ENCODE results near the gene SPAG9.
A peak's percentile ranks its signal among the peaks of the same experiment; 100 is the strongest.

SPAG9 gene

GRCh38 chr17:51153210-51154072 is 32.8 kb upstream of the SPAG9 start, which contains the start of gene NME1:
TSS of gene NME1 (plus strand) at chr17:51153559. CDS start at chr17:51155655, 2,096 bp downstream.
- peak; percentile 93 for TF ChIP-seq CTCF (IDR thresholded peaks at IDR 0.05; ENCODE audit: borderline replicate concordance, extremely low read depth, low read length, poor library complexity, severe bottlenecking)
- no peak for TF ChIP-seq EZH2 (IDR thresholded peaks at IDR 0.05; ENCODE audit: borderline replicate concordance, low read depth, low read length, severe bottlenecking)
- Histone ChIP-seq H3K9me3 (ENCODE audit: insufficient read depth, low read length, severe bottlenecking) (no peaks in the 10 kb centered on the region), H3K4me1 (ENCODE audit: insufficient read depth, low read length) (peaks cover 26% of the 10 kb centered on the region), H3K4me3 (ENCODE audit: low read depth in 1 of 2, low read length in 2 of 2) (peak within 1 kb of the TSS; percentile 46 to 86), H2AFZ (ENCODE audit: low read depth, low read length) (peak within 1 kb of the TSS; percentile 94), H4K20me1 (ENCODE audit: insufficient read depth, low read length) (no peaks in the 10 kb centered on the region; the same call in 1 of the 2 replicates), H3K79me2 (ENCODE audit: insufficient read depth, low read length) (peaks cover 51% of the 10 kb centered on the region), H3K9ac (ENCODE audit: low read depth, low read length) (peak within 1 kb of the TSS; percentile 68), H3K36me3 (ENCODE audit: insufficient read depth, low read length) (peaks cover 29% of the 10 kb centered on the region), H3K27me3 (ENCODE audit: insufficient read depth, low read length, poor library complexity) (no peaks in the 10 kb centered on the region), H3K4me2 (ENCODE audit: insufficient read depth, low read length) (peak within 1 kb of the TSS; percentile 80), H3K27ac (ENCODE audit: low read length) (peak within 1 kb of the TSS; percentile 82)
- ATAC-seq (ENCODE audit: insufficient read depth, low read depth), result peak; percentile 95
- peak; percentile 98 for DNase-seq

GRCh38 chr17:51152766-51153209 is 32.1 kb upstream of the SPAG9 start:
- peaks cover 44% of the 10 kb centered on the region for H3K79me2 ChIP-seq (ENCODE audit: insufficient read depth, low read length)
- ATAC-seq (ENCODE audit: insufficient read depth, low read depth) (peak; percentile 1; the same call in 1 of the 3 replicates), DNase-seq (no peak)
- peak overlapping the region; percentile 75 for H3K4me2 ChIP-seq (ENCODE audit: insufficient read depth, low read length)
- H3K9ac ChIP-seq (ENCODE audit: low read depth, low read length), result peak overlapping the region; percentile 61
- no peaks in the 10 kb centered on the region for H3K9me3 ChIP-seq (ENCODE audit: insufficient read depth, low read length, severe bottlenecking)
- H3K36me3 ChIP-seq (ENCODE audit: insufficient read depth, low read length), result peaks cover 25% of the 10 kb centered on the region; the same call in 1 of the 2 replicates
- H3K27ac ChIP-seq (ENCODE audit: low read length), result peak overlapping the region; percentile 82
- no peaks in the 10 kb centered on the region; the same call in 1 of the 2 replicates for H4K20me1 ChIP-seq (ENCODE audit: insufficient read depth, low read length)
- H3K4me1 ChIP-seq (ENCODE audit: insufficient read depth, low read length), result peaks cover 26% of the 10 kb centered on the region
- H3K27me3 ChIP-seq (ENCODE audit: insufficient read depth, low read length, poor library complexity), result no peaks in the 10 kb centered on the region
- TF ChIP-seq EZH2 (IDR thresholded peaks at IDR 0.05; ENCODE audit: borderline replicate concordance, low read depth, low read length, severe bottlenecking), result no peak
- TF ChIP-seq CTCF (IDR thresholded peaks at IDR 0.05; ENCODE audit: borderline replicate concordance, extremely low read depth, low read length, poor library complexity, severe bottlenecking), result no peak
- peak overlapping the region; percentile 16 to 86; a peak in 3 of 4 replicates for H3K4me3 ChIP-seq (ENCODE audit: low read depth in 1 of 2, low read length in 2 of 2)
- peak overlapping the region; percentile 94 for H2AFZ ChIP-seq (ENCODE audit: low read depth, low read length)

GRCh38 chr17:51150932-51151331 is 30.3 kb upstream of the SPAG9 start:
- DNase-seq (no peak), ATAC-seq (ENCODE audit: insufficient read depth, low read depth) (no peak)
- peaks cover 26% of the 10 kb centered on the region for H3K4me1 ChIP-seq (ENCODE audit: insufficient read depth, low read length)
- no peak overlapping the region for H2AFZ ChIP-seq (ENCODE audit: low read depth, low read length)
- TF ChIP-seq CTCF (IDR thresholded peaks at IDR 0.05; ENCODE audit: borderline replicate concordance, extremely low read depth, low read length, poor library complexity, severe bottlenecking) (no peak), EZH2 (IDR thresholded peaks at IDR 0.05; ENCODE audit: borderline replicate concordance, low read depth, low read length, severe bottlenecking) (no peak)
- H3K27ac ChIP-seq (ENCODE audit: low read length), result no peak overlapping the region
- H3K4me2 ChIP-seq (ENCODE audit: insufficient read depth, low read length), result no peak overlapping the region
- H3K4me3 ChIP-seq (ENCODE audit: low read depth in 1 of 2, low read length in 2 of 2), result no peak overlapping the region
- peaks cover 6% of the 10 kb centered on the region; the same call in 1 of the 2 replicates for H3K36me3 ChIP-seq (ENCODE audit: insufficient read depth, low read length)
- no peaks in the 10 kb centered on the region; the same call in 1 of the 2 replicates for H4K20me1 ChIP-seq (ENCODE audit: insufficient read depth, low read length)
- no peak overlapping the region for H3K9ac ChIP-seq (ENCODE audit: low read depth, low read length)
- H3K9me3 ChIP-seq (ENCODE audit: insufficient read depth, low read length, severe bottlenecking), result no peaks in the 10 kb centered on the region
- H3K27me3 ChIP-seq (ENCODE audit: insufficient read depth, low read length, poor library complexity), result no peaks in the 10 kb centered on the region
- H3K79me2 ChIP-seq (ENCODE audit: insufficient read depth, low read length), result peaks cover 25% of the 10 kb centered on the region

Data from DND-41 (cell line).